Liver (tissue), 3 donors: ENCODE measurements around the gene DMXL2.

ENCODE experiments used
- CTCF ChIP-seq: fragments of 150-350 bp; IDR thresholded peaks from 2 replicates; pipeline ENCODE4 v1.5.1; 2017; ENCODE audit warnings: improper control_type of control experiment, low read depth, low read length; ENCODE audit not compliant: missing input control
- HNF4A ChIP-seq, 2 donors: conservative IDR thresholded peaks; 2 replicates each; pipeline ENCODE4 v1.6.1; 2016; ENCODE audit warnings: antibody characterized with exemption in 2 of 2, mild to moderate bottlenecking in 2 of 2
- donor health status: healthy.
- donor health status: healthy.

GRCh38 chr15:51475736-51476135 is 146.8 kb downstream of the DMXL2 start:
- no peak for TF ChIP-seq HNF4A (conservative IDR thresholded peaks at IDR 0.05)
- TF ChIP-seq CTCF = no peak
